Epidermal melanocyte (primary cell): Measurements from ENCODE around the gene ZNF70.

Experiments used
- DNase-seq: peaks from one replicate; pipeline ENCODE4 v3.0.0; 2011; ENCODE audit warnings: low spot score; ENCODE audit not compliant: insufficient read length

ZNF70 gene

DNA sequence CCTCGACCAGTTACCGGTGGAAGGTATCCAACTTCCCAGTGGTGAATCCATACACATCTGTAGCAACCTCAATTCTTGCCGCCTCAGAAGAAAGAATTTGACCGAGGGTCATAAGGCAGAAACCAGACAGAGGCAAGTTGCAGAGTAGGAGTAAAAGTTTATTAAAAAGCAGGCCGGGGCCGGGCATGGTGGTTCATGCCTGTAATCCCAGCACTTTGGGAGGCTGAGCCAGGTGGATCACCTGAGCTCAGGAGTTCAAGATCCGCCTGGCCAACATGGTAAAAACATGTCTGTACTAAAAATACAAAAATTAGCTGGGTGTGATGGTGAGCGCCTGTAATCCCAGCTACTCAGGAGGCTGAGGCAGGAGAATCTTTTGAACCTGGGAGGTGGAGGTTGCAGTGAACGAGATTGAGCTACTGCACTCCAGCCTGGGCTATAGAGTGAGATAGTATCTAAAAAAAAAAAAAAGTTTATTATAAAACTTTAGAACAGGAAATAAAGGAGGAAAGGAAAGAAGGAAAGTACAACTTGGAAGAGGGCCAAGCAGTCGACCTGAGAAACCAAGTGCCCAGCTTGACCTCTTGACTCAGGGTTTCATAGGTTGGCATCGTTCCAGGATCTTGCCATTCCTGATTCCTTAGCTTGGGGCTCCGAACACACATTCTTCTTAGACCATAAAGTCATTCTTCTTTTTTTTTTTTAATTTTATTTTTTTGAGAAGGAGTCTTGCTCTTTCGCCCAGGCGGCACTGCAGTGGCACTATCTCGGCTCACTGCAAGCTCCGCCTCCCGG, 32.3 kb downstream of the ZNF70 start:
- DNase-seq, result no peak

DNA sequence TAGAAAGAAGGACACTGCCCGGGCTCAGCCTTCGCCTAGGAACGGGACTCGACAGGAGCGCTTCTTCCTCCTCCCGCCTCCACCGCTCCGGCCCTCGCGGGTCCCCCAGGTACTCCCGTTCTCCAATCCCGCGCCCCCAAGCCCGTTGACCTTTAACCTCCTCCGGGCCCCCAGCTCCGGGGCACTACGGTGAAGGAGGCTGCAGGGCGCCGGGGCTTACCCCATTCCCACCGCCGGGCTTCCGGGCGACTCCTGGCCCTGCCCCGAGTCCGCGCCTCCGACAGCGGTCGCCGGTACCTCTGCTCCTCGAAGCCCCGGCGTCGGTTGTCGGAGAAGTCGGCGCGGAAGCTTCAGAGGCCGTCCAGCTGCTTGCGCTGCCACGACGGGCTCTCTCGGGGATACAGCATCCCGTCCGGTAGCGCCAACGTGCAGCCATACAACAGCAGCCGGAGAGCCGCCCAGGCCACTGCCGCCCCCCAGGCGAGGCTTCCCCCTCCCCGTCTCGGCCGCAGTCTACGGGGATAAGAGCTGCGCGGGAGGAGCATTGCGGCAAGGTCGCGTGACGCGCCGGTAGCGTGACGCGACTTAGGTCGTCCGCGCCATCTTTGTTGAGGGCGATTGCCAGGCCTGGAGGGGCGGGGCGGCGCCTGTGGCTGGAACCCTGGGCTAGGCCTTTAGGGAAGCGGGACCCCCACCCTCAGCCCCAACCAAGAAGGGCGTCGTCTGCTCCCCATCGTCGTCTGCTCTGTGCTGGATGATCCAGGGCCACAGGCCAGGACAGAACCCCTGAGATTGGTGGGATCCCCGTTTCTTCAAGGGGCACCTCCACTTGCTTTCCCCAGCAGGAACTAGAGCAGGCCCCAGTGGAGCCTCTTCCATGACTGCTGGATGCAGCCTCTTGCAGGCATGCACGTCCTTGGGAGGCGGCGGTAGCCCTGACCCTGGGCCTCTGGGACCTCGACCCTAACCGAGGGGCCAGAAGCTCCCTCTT, 33.8 kb downstream of the ZNF70 start:
- peak; percentile 84 for DNase-seq

GRCh38 chr22:23715806-23716375, 35.0 kb downstream of the ZNF70 start:
- DNase-seq, result no peak

- no peak for DNase-seq
Measured at GRCh38 chr22:23714596-23715578, 36.0 kb downstream of the ZNF70 start.

DNA sequence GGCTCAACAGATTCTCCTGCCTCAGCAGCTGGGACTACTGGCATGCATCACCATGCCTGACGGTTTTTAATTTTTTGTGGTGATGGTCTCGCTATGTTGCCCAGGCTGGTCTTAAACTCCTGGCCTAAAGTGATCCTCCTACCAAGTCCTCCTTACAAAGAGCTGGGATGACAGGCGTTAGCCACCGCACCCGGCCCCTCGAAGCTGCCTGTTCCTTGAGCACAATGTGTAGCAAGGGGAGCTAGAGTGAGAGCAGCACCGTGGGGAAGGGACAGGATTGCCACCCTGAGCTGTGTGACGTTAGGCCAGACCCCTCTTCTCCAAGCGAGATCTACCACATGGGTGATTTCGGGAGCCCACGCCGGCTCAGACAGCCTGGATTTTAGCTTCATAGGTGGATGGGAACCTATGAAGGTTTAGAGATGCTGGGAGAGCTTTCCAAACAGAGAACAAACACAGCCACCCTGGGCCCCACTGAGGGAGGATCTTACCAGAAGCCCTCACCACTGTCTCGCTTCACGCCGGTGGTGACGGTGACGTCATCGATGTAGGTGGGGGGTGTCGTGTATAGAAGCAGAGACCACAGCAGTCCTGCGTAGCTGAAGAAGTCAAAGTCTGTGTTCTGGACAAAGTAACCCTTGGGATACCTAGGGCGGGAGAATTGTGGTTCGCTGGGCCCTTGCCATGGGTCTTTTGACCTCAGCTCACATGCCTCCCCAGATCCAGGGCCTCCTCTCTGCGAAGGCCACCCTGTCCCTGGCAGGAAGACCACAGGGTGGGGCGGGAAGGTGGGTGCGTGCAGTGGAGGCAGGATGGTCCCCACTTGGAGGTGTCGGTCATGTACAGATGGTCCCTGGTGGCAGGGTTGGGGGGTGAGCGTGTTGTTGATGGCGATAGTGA, 37.0 kb downstream of the ZNF70 start:
- no peak for DNase-seq

DNA sequence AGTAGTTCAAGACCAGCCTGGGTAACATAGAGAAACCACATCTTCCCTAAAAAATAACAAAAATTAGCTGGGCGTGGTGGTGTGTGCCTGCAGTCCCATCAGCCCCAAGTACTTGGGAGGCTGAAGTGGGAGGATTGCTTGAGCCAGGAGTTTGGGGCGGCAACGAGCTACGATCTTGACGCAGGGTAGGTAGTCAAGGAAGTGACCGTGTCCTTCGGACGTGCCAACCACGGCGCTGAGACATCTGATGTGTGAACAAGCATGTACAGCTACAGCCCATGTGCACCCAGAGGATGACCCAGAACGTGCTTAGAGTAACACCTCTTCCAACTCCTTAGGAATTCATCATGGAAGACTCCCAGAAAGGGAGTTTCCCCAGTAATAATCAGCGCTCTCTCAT, 38.7 kb downstream of the ZNF70 start:
- DNase-seq, result no peak

GRCh38 chr22:23709107-23709506, 41.8 kb downstream of the ZNF70 start:
- no peak for DNase-seq

GRCh38 chr22:23708270-23708669, 42.6 kb downstream of the ZNF70 start:
- DNase-seq, result no peak

DNA sequence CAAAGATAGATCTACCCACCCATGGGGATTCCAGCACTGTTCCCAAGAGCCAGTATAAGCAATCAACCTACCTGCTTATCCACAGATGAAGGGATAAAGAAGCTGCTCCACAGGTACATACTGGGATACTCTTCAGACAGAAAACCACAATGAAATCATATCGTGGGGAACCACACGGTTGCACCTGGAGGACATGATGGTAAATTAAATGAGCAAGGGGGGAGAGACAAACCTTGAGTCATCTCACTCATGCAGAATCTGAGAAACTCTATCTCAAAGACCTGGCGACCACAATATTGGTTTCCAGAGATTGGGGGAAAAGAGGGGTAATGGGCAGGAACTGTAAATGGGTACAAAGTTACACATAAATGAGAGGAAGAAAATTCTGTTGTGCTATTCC, 45.6 kb downstream of the ZNF70 start:
- DNase-seq, result no peak

- DNase-seq, result no peak
Measured at GRCh38 chr22:23704829-23705228, 46.1 kb downstream of the ZNF70 start.

DNA sequence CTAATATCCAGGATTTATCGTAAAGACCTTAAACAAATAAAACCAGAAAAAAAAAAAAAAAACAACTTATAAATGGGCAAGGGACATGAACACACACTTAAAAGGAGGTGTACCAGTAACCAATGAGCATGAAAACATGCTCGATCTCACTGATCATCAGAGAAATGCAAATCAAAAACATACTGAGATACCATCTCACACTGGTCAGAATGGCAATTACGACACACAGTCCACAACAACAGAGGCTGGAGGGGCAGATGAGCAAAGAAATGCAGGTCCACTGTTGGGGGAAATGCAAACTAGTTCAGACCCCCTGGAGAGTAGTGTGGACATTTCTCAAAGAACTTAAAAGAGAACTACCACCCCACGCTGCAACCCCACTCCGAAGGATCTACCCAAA, 46.9 kb downstream of the ZNF70 start:
- DNase-seq, result no peak

- DNase-seq, result no peak
Measured at GRCh38 chr22:23700706-23701105, 50.2 kb downstream of the ZNF70 start.

DNA sequence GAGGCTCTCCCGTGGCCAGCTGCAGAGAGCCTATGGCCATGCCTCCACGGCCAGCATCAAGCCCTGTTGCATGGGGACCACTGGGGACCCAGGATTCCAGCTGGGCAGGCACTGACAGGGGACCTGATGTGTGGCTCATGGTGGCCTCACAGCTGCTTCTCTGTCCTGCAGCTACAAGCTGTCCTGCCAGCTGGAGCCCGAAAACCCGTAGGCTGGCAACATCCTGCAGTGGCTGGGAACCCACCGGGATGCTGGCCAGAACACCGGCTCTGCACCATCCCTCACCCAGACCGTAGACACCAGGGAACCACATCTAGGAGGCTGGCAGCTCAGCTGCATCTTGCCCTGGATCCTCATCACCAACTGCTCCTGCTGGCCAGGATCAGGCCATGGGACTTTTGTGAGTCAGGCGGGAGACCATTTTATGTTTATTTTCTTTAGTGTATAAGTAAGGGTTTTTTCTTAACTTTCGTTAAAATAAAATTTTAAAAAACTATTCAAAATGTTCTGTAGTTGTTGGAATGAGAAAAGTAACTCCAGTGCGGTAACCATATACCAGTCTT, 52.2 kb downstream of the ZNF70 start:
- no peak for DNase-seq

DNA sequence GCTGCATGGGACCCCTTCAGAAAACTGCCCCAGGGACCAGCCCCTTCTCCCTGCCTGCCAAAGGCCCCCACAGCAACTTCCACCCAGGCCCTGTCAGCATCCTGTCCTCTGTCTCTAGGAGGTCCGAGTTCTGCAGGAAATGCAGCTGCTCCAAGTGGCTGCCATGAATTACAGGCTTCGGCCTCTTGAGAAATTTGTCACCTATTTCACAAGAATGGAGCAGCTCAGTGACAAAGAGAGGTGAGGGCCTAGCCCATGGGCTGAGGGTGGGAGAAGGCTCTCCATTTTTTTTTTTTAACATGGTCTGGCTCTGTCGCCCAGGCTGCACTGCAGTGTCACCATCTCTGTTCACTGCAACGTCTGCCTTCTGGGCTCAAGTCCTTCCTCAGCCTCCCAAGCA, 52.8 kb downstream of the ZNF70 start:
- DNase-seq, result no peak

DNA sequence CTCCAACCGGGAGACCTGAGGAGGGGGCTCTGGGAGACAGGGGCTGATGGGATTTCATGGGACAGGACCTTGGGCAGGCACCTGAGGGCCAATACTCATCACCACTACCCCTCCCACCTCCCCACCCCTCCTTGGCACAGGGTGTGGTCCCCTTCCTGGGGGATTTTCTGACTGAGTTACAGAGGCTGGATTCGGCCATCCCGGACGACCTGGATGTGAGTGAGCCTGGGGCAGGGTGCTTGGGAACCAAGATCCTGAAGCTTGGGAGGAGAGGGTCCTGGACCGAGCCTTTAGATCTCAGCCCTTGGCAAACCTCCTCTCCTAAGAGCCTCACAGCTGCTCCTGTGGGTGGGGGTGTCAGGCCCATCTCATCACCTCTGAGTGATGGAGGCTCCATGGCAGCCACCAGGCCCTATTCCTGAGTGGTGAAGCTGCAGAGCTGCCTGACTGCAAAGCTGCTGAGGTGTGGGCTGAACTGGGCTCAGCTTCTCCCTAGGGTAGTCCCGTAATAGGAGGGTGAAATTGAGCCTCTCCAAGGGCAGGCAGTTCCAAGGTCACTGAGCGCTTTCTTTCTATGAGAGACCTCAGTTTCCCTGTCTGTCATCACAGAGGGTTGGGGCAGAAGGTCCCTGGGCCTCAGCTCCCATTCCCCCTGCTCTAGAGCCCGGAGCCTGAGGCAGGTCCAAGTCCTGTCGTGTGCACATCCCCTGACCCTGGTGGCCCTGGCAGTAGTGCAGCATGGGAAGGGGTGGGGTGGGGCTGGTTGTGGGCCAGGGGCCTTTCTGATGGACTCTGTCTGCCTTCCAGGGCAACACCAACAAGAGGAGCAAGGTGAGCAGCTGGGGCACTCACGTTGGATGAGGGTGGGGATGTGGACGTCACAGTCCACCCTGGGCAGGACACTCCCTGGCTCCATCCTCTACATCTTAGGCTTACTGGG, 53.6 kb downstream of the ZNF70 start:
- no peak for DNase-seq

DNA sequence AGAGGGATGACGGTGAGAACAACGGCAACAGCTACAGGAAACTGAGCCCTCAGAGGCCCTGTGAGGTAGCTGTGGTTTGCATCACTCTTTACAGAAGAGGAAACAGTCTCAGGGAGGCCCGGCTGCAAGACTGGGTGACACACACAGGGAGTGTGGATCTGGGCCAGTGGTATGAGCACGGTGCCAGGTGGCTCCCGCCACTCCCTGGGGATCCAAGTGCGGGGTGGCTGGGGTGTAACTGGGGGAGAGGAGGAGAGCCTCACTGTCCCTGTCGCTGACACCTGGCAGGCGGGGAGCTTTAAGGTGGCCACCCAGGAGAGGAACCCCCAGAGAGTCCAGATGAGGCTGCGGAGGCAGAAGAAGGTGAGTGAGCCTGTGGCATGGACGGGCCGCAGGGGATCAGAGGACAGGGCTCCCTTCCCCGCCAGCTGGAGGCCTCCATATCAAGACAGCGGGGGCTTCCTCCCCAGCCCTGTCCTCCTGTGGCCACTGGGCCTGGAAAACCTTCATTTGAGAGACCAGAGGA, 54.5 kb downstream of the ZNF70 start:
- DNase-seq, result no peak

DNA sequence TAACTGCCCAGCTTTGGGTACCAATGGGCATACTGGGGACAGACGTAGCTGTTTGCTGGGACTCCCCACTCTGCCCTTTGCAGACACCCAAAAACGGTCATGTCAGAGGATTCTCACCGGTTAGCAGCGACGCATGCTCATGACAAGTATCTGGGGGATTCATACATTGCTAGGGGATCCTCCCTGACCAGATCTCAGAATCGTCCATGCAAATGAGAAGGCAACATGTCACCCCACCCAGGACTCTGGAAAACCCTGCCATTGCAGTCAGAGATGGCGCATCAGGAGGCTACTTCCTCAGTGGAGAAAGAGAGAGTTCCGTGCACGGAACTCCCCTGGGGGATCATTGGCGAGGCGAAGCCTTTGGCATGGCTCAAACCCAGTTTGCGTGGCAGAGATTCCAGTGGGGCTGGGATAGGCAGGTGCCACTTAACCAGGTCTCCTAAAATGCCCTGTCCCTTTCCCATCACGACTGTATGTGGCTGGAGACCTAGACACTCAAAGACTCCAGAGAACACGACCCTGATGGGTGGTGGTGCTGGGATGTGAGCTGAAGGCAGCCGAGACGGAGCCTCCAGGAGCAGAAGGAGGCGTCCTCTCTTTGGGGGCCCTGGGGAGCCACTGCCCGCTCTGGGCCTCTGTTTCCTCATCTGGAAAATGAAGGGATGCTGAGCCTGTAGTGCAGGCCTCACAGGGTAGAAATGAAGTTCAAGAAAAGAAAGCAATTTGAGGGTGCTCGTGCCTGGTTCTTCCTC, 55.2 kb downstream of the ZNF70 start:
- no peak for DNase-seq
